T-helper 2 cell treated with Interferon-gamma antibody and Interleukin-4, amounts not matched to agents 5 μg/mL and 100 μg/mL, for 36 hours (primary cell): ENCODE data around the gene ARHGAP1.

Experiments
- DNase-seq: peaks from one replicate; pipeline ENCODE4 v3.0.0; 2021; ENCODE audit warnings: low spot score
- H3K27ac Mint-ChIP-seq: one replicate; pipeline ENCODE4 v1.8.0; 2021; ENCODE audit warnings: mild to moderate bottlenecking, mixed read lengths
- H3K27me3 Mint-ChIP-seq: one replicate; pipeline ENCODE4 v1.8.0; 2021; ENCODE audit warnings: low read depth, mixed read lengths
- H3K36me3 Mint-ChIP-seq: one replicate; pipeline ENCODE4 v1.8.0; 2021; ENCODE audit warnings: low read depth, mixed read lengths
- H3K4me1 Mint-ChIP-seq: one replicate; pipeline ENCODE4 v1.8.0; 2021; ENCODE audit warnings: low read depth, mixed read lengths
- H3K4me3 Mint-ChIP-seq: one replicate; pipeline ENCODE4 v1.8.0; 2022; ENCODE audit warnings: mild to moderate bottlenecking, moderate library complexity, mixed read lengths
- H3K9me3 Mint-ChIP-seq: one replicate; pipeline ENCODE4 v1.8.0; 2021; ENCODE audit warnings: mixed read lengths

ARHGAP1 gene

GRCh38 chr11:46666516-46666915, 33.9 kb downstream of the ARHGAP1 start:
- H3K36me3 Mint-ChIP-seq: peaks cover 47% of the 10 kb centered on the region
- DNase-seq: no peak
- H3K27ac Mint-ChIP-seq: peak overlapping the region; percentile 63
- H3K4me3 Mint-ChIP-seq: no peak overlapping the region
- H3K4me1 Mint-ChIP-seq: peaks cover 20% of the 10 kb centered on the region
- no peaks in the 10 kb centered on the region for H3K27me3 Mint-ChIP-seq
- no peaks in the 10 kb centered on the region for H3K9me3 Mint-ChIP-seq

DNA sequence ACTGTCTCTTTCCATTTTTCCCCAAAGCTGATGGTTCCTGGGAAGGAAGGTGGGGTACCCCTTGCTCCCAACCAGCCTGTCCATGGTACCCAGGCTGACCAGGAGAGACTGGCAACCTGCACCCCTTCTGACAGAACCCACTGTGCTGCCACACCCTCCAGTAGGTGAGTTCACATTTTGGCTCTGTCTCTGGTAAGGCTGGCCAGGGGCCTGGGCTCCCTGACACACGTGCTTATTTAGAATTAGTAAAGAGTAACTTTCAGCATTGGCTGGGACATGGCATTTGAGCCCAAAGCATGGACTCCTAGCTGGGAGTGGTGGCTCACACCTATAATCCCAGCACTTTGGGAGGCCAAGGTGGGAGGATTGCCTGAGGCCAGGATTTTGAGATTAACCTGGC, 35.1 kb downstream of the ARHGAP1 start:
- DNase-seq: no peak
- no peak overlapping the region for H3K4me3 Mint-ChIP-seq
- no peaks in the 10 kb centered on the region for H3K27me3 Mint-ChIP-seq
- peaks cover 13% of the 10 kb centered on the region for H3K4me1 Mint-ChIP-seq
- H3K27ac Mint-ChIP-seq: no peak overlapping the region
- H3K9me3 Mint-ChIP-seq: no peaks in the 10 kb centered on the region
- peaks cover 42% of the 10 kb centered on the region for H3K36me3 Mint-ChIP-seq

- Mint-ChIP-seq H3K27me3 (no peaks in the 10 kb centered on the region), H3K27ac (no peak overlapping the region), H3K36me3 (peaks cover 43% of the 10 kb centered on the region), H3K4me1 (peaks cover 8% of the 10 kb centered on the region), H3K4me3 (no peak overlapping the region), H3K9me3 (no peaks in the 10 kb centered on the region)
- no peak for DNase-seq
Observed at GRCh38 chr11:46664612-46665011, 35.8 kb downstream of the ARHGAP1 start.

DNA sequence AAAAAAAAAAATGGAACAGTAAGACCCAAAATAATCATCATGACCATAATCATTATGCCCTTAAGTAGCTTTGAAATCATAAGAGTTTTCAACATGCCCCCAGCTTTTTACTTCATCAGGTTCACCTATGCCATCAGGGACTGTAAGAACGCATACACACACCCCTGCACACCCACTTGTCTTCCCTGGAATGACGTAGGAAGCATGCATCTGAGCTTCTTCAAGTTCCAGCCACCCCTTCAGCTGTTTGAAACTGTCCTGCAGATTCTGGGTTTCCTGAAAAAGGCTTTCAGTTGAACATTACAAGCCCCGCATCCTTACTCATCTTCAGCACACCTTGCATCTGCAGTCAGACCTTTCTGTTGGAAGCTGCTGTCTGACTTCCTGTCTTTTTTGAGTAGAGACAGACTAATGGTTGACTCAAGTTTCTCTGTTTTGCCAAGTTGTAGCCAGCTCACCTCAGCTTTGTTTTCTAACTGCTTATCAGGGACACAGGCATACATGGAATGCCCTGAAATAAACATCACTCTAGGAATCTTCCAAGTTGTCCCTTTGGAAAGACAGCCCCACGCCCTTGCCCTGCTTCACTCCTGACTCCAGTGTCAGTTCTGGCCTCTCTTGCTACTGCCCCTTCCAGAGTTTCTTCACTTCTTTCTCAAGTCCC, 37.0 kb downstream of the ARHGAP1 start:
- H3K36me3 Mint-ChIP-seq: peaks cover 42% of the 10 kb centered on the region

DNA sequence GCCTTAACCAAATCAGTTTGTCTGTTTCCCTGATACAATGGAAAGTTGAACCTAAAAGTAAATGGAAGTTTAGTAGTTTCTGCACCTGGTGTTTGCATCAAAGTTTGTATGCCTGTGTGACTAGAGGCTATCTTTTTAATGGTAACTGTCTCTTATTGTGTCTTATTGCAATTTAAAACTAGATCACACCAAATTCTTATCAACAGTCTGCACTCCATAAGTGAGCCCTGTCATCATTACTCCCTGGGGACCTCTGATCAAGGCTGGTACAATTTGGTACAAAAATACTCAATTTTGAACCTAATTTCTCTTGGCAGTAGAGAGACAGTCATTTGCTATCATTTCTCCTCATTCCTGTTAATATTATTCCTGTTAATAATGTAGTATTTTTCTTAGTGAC, 38.1 kb downstream of the ARHGAP1 start:
- Mint-ChIP-seq H3K4me1 (peaks cover 2% of the 10 kb centered on the region), H3K9me3 (no peaks in the 10 kb centered on the region), H3K27ac (no peak overlapping the region), H3K4me3 (no peak overlapping the region), H3K36me3 (peaks cover 51% of the 10 kb centered on the region), H3K27me3 (no peaks in the 10 kb centered on the region)
- DNase-seq: no peak

More for the DNA sequence above, 37.0 kb downstream of the ARHGAP1 start:
- Mint-ChIP-seq H3K9me3 (no peaks in the 10 kb centered on the region), H3K27ac (peak overlapping the region; percentile 52), H3K27me3 (no peaks in the 10 kb centered on the region), H3K4me3 (no peak overlapping the region), H3K4me1 (peaks cover 2% of the 10 kb centered on the region)
- DNase-seq: no peak

GRCh38 chr11:46661836-46662235, 38.6 kb downstream of the ARHGAP1 start:
- no peaks in the 10 kb centered on the region for H3K9me3 Mint-ChIP-seq
- no peak for DNase-seq
- H3K4me1 Mint-ChIP-seq: peaks cover 2% of the 10 kb centered on the region
- no peak overlapping the region for H3K4me3 Mint-ChIP-seq
- peaks cover 53% of the 10 kb centered on the region for H3K36me3 Mint-ChIP-seq
- H3K27me3 Mint-ChIP-seq: no peaks in the 10 kb centered on the region
- no peak overlapping the region for H3K27ac Mint-ChIP-seq

DNA sequence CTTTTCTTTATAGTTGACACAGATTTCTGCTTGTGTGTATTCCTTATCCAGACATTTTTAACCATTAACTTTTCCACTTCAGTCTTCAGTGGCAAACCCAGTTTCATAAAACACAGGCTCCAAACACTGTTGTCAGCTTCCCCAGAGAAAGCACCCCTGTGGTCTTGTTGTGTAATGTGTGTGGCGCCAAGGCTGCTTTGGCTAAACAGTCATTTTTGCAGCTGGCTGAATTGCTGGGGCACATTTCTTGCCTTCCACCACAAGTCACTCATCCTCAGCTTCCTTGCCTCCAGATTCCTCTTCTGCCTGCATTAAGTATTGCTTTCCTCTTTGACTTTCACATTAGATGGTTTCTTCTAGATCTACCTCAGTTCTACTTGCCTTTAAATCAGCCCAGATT, 40.5 kb downstream of the ARHGAP1 start:
- H3K9me3 Mint-ChIP-seq: no peaks in the 10 kb centered on the region
- H3K27ac Mint-ChIP-seq: no peak overlapping the region
- no peaks in the 10 kb centered on the region for H3K4me1 Mint-ChIP-seq
- H3K36me3 Mint-ChIP-seq: peaks cover 53% of the 10 kb centered on the region
- no peaks in the 10 kb centered on the region for H3K27me3 Mint-ChIP-seq
- H3K4me3 Mint-ChIP-seq: no peak overlapping the region
- no peak for DNase-seq

GRCh38 chr11:46658259-46658658, 42.2 kb downstream of the ARHGAP1 start:
- Mint-ChIP-seq H3K4me1 (no peaks in the 10 kb centered on the region), H3K27me3 (no peaks in the 10 kb centered on the region), H3K27ac (no peak overlapping the region), H3K9me3 (no peaks in the 10 kb centered on the region), H3K36me3 (peaks cover 46% of the 10 kb centered on the region), H3K4me3 (no peak overlapping the region)
- DNase-seq: no peak

DNA sequence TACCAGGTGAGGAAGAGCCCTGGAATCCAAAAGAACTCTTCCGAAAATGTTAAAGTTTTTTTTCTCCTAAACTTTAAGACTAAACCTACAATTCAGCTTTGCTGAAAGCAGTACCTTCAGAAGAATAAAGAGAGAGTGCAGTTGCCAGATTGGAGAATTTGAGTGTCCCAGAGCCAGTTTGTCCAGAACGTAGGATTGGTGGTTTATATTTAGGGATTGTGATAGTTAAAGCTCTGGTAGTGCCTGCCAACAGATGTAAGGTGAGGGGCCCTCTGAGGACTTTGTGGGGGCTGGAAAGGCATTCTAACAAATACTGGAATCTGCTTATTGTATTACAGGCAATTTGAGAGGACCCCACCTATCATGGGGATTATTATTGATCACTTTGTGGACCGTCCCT, 43.2 kb downstream of the ARHGAP1 start:
- Mint-ChIP-seq H3K27ac (no peak overlapping the region), H3K9me3 (no peaks in the 10 kb centered on the region), H3K4me3 (no peak overlapping the region), H3K36me3 (peaks cover 41% of the 10 kb centered on the region), H3K4me1 (no peaks in the 10 kb centered on the region), H3K27me3 (no peaks in the 10 kb centered on the region)
- no peak for DNase-seq

DNA sequence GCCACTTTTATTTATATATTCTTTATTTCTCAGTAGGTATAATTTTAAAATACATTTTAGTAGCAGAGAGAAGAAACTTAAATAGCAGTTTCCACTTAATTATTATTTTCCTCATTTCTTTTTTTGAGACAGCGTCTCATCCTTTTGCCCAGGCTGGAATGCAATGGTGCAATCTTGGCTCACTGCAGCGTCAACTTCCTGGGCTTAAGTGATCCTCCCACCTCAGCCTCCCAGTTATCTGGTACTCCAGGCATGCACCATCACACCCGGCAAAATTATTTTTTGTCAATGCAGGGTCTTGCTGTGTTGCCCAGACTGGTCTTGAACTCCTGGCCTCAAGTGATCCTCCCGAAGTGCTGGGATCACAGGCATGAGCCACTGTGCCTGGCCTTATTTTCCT, 44.8 kb downstream of the ARHGAP1 start:
- Mint-ChIP-seq H3K4me3 (no peak overlapping the region), H3K27me3 (no peaks in the 10 kb centered on the region), H3K27ac (no peak overlapping the region), H3K9me3 (no peaks in the 10 kb centered on the region), H3K4me1 (no peaks in the 10 kb centered on the region), H3K36me3 (peaks cover 45% of the 10 kb centered on the region)
- DNase-seq: no peak

DNA sequence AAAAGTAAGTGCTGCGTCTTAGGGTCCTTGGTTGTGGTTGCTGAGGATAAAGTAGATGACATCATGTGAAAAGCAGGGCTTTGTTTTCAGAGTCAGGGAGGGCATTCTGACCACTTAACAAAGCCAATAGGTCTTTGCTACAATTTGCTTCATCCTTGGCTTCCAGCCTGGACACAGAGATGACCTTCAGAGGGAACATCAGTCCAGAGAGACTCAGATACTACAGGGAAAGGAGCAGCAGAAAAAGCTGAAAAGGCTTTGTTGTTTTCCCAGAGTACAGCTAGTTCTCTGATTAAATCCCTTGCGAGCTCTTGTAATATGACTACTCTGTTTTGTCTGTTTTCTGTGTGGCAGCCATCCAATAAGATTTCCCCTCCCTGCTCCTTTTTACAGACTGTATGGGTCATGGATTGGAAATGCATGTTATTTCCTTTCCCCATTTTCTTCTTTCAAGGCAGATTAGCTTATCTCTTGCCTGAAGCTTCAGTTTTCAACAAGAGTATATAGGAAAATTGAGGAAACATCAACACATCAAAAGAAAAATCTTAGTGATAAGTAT, 51.2 kb downstream of the ARHGAP1 start:
- no peak overlapping the region for H3K27ac Mint-ChIP-seq
- DNase-seq: no peak

GRCh38 chr11:46643986-46644385, 56.4 kb downstream of the ARHGAP1 start:
- H3K27me3 Mint-ChIP-seq: no peaks in the 10 kb centered on the region
- peaks cover 4% of the 10 kb centered on the region for H3K4me1 Mint-ChIP-seq
- no peak overlapping the region for H3K4me3 Mint-ChIP-seq
- H3K9me3 Mint-ChIP-seq: peaks cover 5% of the 10 kb centered on the region
- H3K27ac Mint-ChIP-seq: no peak overlapping the region
- DNase-seq: no peak
- H3K36me3 Mint-ChIP-seq: peaks cover 44% of the 10 kb centered on the region

More for the DNA sequence above, 51.2 kb downstream of the ARHGAP1 start:
- Mint-ChIP-seq H3K27me3 (no peaks in the 10 kb centered on the region), H3K36me3 (peaks cover 26% of the 10 kb centered on the region), H3K4me3 (no peak overlapping the region), H3K4me1 (no peaks in the 10 kb centered on the region), H3K9me3 (no peaks in the 10 kb centered on the region)

- Mint-ChIP-seq H3K27ac (no peak overlapping the region), H3K4me1 (peaks cover 4% of the 10 kb centered on the region), H3K36me3 (peaks cover 45% of the 10 kb centered on the region), H3K9me3 (peaks cover 5% of the 10 kb centered on the region), H3K4me3 (no peak overlapping the region), H3K27me3 (no peaks in the 10 kb centered on the region)
- no peak for DNase-seq
Observed at GRCh38 chr11:46643531-46643930, 56.9 kb downstream of the ARHGAP1 start.

GRCh38 chr11:46642627-46643335, 57.6 kb downstream of the ARHGAP1 start:
- Mint-ChIP-seq H3K27me3 (no peaks in the 10 kb centered on the region), H3K4me1 (peaks cover 4% of the 10 kb centered on the region), H3K27ac (no peak overlapping the region), H3K4me3 (no peak overlapping the region), H3K9me3 (peaks cover 5% of the 10 kb centered on the region), H3K36me3 (peaks cover 48% of the 10 kb centered on the region)
- DNase-seq: no peak
